ENCODE results near the gene PROSER1. TPM values are rescaled to one million over a fixed set of nuclear protein-coding genes. Genes with fewer than 3 reads are reported as not detected.

The PROSER1 gene
- total RNA-seq, 2 donors from 2014 or later, result 39.9 to 41.8 TPM

DNA sequence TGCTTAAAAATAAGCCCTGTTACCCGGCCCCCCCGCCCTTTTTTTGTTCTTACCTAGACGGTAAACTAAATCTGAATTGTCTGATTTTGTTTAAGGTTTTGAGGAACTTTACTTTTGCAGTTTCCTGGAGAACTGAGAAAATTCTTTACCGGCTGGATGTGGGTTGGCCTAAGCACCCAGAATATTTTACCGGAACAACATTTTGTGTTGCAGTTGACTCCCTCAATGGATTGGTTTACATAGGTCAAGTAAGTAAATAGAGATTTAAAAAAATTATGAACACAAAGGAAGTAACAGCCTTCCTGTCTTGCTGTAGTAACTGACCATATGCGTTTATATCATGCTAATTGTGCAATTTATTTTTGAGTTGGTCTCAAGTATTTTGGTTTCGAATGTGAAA, 1.2 kb upstream of the PROSER1 start:
- H3K4me1 ChIP-seq, result peaks cover 35% of the 10 kb centered on the region
- ATAC-seq, result no peak
- intact Hi-C loops (cut with DNase I), result no loop called here

DNA sequence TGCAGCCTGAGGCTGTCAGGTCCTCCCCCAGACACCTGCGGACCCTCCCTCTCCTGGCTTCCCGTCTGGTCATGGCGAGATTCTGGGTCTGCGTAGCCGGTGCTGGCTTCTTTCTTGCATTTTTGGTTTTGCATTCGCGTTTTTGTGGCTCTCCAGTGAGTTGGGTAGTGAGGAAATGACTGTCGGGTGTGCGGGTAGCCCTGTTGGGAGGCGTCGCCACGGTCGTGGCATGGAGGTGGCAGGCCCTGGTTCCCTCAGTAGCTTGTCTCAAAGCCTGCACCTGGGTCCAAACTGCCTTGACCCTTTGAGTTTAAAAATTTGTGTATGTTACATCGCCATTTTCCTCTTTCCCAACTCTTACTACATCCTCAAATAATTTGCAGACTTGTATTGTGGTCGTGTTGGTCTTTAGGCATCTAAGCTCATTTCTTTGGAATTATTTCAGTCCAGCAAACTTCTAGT, 711 bp upstream of the PROSER1 start:
- peak overlapping the region; percentile 82 to 97 (median 90) for H3K27ac ChIP-seq
- TF ChIP-seq, protein P1, sequence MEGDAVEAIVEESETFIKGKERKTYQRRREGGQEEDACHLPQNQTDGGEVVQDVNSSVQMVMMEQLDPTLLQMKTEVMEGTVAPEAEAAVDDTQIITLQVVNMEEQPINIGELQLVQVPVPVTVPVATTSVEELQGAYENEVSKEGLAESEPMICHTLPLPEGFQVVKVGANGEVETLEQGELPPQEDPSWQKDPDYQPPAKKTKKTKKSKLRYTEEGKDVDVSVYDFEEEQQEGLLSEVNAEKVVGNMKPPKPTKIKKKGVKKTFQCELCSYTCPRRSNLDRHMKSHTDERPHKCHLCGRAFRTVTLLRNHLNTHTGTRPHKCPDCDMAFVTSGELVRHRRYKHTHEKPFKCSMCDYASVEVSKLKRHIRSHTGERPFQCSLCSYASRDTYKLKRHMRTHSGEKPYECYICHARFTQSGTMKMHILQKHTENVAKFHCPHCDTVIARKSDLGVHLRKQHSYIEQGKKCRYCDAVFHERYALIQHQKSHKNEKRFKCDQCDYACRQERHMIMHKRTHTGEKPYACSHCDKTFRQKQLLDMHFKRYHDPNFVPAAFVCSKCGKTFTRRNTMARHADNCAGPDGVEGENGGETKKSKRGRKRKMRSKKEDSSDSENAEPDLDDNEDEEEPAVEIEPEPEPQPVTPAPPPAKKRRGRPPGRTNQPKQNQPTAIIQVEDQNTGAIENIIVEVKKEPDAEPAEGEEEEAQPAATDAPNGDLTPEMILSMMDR (IDR thresholded peaks at IDR 0.05), result no peak
- no peak for TF ChIP-seq POLR2A (IDR thresholded peaks at IDR 0.05)
- intact Hi-C loops (cut with DNase I), result no loop called here
- peak overlapping the region; percentile 87 to 92 for H3K4me3 ChIP-seq
- H3K4me1 ChIP-seq, result peaks cover 39% of the 10 kb centered on the region
- no peaks in the 10 kb centered on the region for H3K27me3 ChIP-seq
- H3K9me3 ChIP-seq, result no peaks in the 10 kb centered on the region
- WGBS, 2 donors, result 0 to 1% methylated on average over 10 to 15 of the region's 15 CpGs
- ATAC-seq (peak; percentile 4), DNase-seq (peak in 2 of 4 donors; percentile 15 to 17)
- no peaks in the 10 kb centered on the region for H3K36me3 ChIP-seq (replicated peaks in 1 of 2; ENCODE audit: insufficient read depth in 1 of 2, low read depth in 2 of 2)

More for the DNA sequence above, 1.2 kb upstream of the PROSER1 start:
- Histone ChIP-seq H3K36me3 (replicated peaks in 1 of 2; ENCODE audit: insufficient read depth in 1 of 2, low read depth in 2 of 2) (peaks cover 0 to 2% of the 10 kb centered on the region in 2 donors), H3K4me3 (peak overlapping the region; percentile 87 to 92), H3K27ac (peak overlapping the region in 1 of 4 donors; percentile 97), H3K9me3 (no peaks in the 10 kb centered on the region), H3K27me3 (no peaks in the 10 kb centered on the region)
- TF ChIP-seq POLR2A (IDR thresholded peaks at IDR 0.05), result no peak
- TF ChIP-seq, protein P1 (IDR thresholded peaks at IDR 0.05), result no peak
- no peak for DNase-seq
- WGBS, 2 donors, result 8 to 9% methylated on average over 7 of the region's 7 CpGs

DNA sequence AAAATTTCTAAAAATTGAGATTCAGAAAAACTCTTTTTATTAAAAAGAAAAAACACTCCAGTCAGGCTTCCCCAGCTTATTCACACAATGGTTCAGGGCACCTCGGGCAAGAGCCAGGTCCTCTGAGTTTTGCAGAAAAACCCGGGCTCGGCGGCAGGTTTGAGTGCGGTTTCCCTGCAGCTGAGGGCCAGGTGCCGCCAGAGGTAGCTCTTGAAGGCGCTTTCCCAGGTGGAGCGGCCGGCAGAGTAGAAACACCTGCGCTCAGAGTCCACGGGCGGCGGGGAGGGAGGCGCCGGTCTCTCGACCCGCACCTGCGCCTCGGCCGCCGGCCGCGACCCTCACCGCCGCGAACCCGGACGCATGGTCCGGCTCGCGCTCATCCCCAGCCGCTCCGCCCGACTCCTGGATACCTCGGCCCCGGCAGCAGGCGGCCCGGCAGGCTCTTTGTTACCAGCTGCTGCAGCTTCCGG, 444 bp downstream of the PROSER1 start:
- peak; percentile 57 for ATAC-seq
- Histone ChIP-seq H3K4me3 (peak overlapping the region; percentile 87 to 92), H3K4me1 (peaks cover 42% of the 10 kb centered on the region), H3K9me3 (no peaks in the 10 kb centered on the region), H3K27ac (peak overlapping the region; percentile 82 to 97 (median 90)), H3K27me3 (no peaks in the 10 kb centered on the region), H3K36me3 (replicated peaks in 1 of 2; ENCODE audit: insufficient read depth in 1 of 2, low read depth in 2 of 2) (no peaks in the 10 kb centered on the region)
- WGBS, 2 donors, result 0 to 1% methylated on average over 9 to 24 of the region's 39 CpGs
- intact Hi-C loops (cut with DNase I), result no loop called here
- TF ChIP-seq, protein P1 (IDR thresholded peaks at IDR 0.05), result peak in 1 of 7 experiments; percentile 9
- peak in 1 of 3 donors; percentile 77 for TF ChIP-seq POLR2A (IDR thresholded peaks at IDR 0.05)
- no peak for DNase-seq

DNA sequence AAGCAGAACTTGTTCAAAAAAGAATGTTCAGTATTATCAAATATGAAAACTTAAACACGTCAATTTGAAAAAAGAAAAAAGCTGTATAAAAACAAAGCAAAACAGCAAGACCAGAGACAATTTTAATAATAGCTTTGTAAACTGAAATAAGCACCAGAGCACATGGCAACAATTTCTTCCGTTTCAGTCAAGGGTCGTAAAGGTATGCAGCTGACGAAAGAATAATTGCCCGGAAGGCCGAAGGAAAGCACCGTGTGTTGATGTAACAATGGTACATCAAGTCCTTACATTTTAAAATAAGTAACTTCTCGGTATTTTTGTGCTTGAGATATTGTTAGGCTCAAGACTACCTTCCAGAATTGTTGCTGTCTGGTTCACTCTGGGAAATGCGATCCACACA, 1.7 kb downstream of the PROSER1 start:
- Histone ChIP-seq H3K4me3 (peak overlapping the region in 1 of 2 donors; percentile 92), H3K36me3 (replicated peaks in 1 of 2; ENCODE audit: insufficient read depth in 1 of 2, low read depth in 2 of 2) (no peaks in the 10 kb centered on the region), H3K4me1 (peaks cover 42% of the 10 kb centered on the region), H3K27me3 (no peaks in the 10 kb centered on the region), H3K9me3 (no peaks in the 10 kb centered on the region), H3K27ac (no peak overlapping the region)
- ATAC-seq, result no peak
- peak in 1 of 4 donors; percentile 11 for DNase-seq
- TF ChIP-seq POLR2A (IDR thresholded peaks at IDR 0.05), result no peak
- TF ChIP-seq, protein P1 (IDR thresholded peaks at IDR 0.05), result no peak
- intact Hi-C loops (cut with DNase I), result no loop called here
- WGBS, 2 donors, result 1% methylated on average over 9 of the region's 9 CpGs

DNA sequence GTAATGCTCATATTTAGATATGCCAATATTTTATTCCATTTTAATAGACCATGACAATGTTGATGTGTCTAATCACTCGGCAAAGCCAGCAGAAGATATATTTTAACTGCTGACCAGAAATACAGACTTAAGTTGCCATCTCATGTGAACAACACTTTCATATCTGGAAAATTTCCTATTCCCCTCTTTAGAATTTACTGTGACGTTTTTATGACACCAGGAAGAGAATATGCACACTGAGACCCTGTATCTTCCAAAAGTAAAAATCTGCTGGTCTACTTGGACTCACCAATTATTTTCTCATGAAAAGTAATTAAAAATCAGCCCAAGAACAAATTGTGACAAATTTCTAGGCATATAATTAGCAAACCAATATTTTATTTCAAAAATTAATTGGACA, 2.1 kb downstream of the PROSER1 start:
- Histone ChIP-seq H3K27ac (no peak overlapping the region), H3K27me3 (no peaks in the 10 kb centered on the region), H3K36me3 (replicated peaks in 1 of 2; ENCODE audit: insufficient read depth in 1 of 2, low read depth in 2 of 2) (no peaks in the 10 kb centered on the region), H3K9me3 (no peaks in the 10 kb centered on the region), H3K4me3 (peak overlapping the region in 1 of 2 donors; percentile 92), H3K4me1 (peaks cover 42% of the 10 kb centered on the region)
- TF ChIP-seq, protein P1 (IDR thresholded peaks at IDR 0.05), result no peak
- ATAC-seq (no peak), DNase-seq (no peak)
- 12 to 14% methylated on average over 2 of the region's 2 CpGs for WGBS, 2 donors
- intact Hi-C loops (cut with DNase I), result no loop called here
